Adipocyte (in vitro differentiated cells): ENCODE data around the gene APBA2.

ENCODE experiments used
- DNase-seq: peaks from one replicate; pipeline ENCODE4 v3.0.0-alpha.2; 2015; ENCODE audit warnings: low read depth
- H3K27me3 ChIP-seq: replicated peaks from 2 replicates; pipeline ENCODE4 v1.7.0; 2013; ENCODE audit warnings: mild to moderate bottlenecking, low read length, moderate library complexity; ENCODE audit not compliant: control insufficient read depth, insufficient read depth
- H3K36me3 ChIP-seq: 2 replicates; pipeline ENCODE4 v1.7.0; 2013; ENCODE audit warnings: low read length, mild to moderate bottlenecking, moderate library complexity; ENCODE audit not compliant: control insufficient read depth, insufficient read depth, severe bottlenecking
- H3K4me1 ChIP-seq: 2 replicates; pipeline ENCODE4 v1.7.0; 2013; ENCODE audit warnings: mild to moderate bottlenecking, low read length, moderate library complexity; ENCODE audit not compliant: control insufficient read depth, insufficient read depth
- H3K4me3 ChIP-seq: 2 replicates; pipeline ENCODE4 v1.7.0; 2013; ENCODE audit warnings: mild to moderate bottlenecking, low read length, moderate library complexity
- H3K9ac ChIP-seq: 2 replicates; pipeline ENCODE4 v1.7.0; 2013; ENCODE audit warnings: mild to moderate bottlenecking, low read length, moderate library complexity
- H3K9me3 ChIP-seq: 2 replicates; pipeline ENCODE4 v1.7.0; 2013; ENCODE audit warnings: mild to moderate bottlenecking, low read length, moderate library complexity; ENCODE audit not compliant: control insufficient read depth

Gene APBA2

DNA sequence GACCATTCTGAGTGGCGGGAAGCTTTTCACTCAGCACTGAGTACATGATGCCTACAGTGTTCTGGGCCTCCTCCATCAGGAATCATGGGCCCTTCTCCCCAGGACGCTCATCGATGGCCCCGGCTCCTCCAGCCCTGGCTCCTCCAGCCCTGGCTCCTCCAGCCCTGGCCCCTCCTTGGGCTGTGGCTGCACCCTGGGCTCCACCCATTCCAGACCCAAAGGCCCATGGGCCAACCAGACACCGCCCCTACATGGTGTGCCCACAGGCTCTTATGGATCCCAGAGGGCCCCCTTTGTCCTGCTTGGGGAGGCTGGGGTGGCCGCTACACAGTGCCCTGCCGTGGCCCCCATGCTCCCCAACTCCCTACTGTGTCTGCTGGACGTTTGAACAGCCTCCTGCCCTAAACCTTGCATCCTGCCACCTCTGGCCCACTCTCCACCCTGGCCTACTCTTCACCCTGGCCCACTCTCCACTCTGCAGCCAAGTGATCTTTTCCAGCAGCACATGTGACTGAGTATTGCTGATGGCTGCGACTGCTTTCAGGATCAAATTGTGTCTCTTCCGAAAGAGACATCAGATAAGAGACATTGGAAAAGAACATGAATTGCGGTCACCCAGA is 57.9 kb downstream of the APBA2 start:
- Histone ChIP-seq H3K4me3 (no peak overlapping the region), H3K4me1 (no peaks in the 10 kb centered on the region), H3K9me3 (no peaks in the 10 kb centered on the region), H3K27me3 (no peaks in the 10 kb centered on the region), H3K9ac (no peak overlapping the region), H3K36me3 (no peaks in the 10 kb centered on the region)
- DNase-seq: no peak

DNA sequence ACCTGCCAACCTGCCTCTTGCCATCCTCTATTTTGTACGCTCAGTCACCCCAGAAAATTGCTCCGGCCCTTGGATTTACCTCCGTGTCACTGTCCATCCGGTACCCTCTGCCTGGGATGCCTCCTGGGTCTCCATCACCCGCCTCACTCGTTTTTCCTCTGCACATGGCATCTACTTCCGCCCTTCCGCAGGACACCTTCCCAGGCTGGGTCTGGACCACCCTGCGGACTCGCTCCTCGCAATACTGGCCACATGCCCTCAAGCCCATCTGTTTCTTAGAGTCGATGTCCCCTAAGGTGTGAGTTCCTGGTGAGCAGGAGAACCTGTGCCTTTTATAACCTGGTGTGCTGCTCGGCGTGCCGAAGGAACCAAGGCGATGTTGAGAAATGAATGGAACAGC is 58.5 kb downstream of the APBA2 start:
- Histone ChIP-seq H3K9me3 (no peaks in the 10 kb centered on the region), H3K27me3 (no peaks in the 10 kb centered on the region), H3K4me3 (no peak overlapping the region), H3K4me1 (no peaks in the 10 kb centered on the region), H3K9ac (no peak overlapping the region), H3K36me3 (no peaks in the 10 kb centered on the region)
- DNase-seq: no peak

DNA sequence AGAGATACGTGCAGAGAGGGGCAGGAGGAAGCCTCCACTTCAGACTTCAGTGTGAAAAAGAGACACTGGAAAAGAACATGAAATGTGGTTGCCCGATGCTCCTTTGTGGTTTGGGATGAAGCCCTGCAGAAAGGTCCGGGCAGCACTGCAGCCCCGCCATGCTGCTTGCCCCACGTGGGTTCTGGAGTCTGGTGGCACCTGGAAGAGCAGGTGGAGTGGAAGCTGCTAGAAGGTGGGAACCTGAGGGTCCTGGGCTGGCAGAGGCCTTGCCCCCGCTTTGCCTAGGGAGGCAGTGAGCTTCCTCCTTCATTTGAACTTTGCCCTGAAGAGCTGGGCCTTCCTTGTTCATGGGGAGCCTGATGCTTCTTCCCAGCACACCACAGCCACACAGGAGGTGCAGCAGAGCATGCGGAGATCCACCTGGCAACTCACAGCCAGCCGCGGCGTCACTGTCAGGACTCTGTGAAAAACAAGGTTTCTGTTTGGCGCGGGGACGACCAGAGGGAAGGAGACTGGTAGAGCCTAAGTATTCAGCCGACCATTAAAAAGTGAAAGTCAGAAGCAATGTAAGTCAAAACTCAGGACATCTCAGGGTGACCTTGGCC is 59.0 kb downstream of the APBA2 start:
- no peak for DNase-seq
- H3K4me1 ChIP-seq: no peaks in the 10 kb centered on the region
- H3K4me3 ChIP-seq: no peak overlapping the region
- H3K9ac ChIP-seq: no peak overlapping the region
- no peaks in the 10 kb centered on the region for H3K9me3 ChIP-seq
- no peaks in the 10 kb centered on the region for H3K36me3 ChIP-seq
- peaks cover 2% of the 10 kb centered on the region for H3K27me3 ChIP-seq

DNA sequence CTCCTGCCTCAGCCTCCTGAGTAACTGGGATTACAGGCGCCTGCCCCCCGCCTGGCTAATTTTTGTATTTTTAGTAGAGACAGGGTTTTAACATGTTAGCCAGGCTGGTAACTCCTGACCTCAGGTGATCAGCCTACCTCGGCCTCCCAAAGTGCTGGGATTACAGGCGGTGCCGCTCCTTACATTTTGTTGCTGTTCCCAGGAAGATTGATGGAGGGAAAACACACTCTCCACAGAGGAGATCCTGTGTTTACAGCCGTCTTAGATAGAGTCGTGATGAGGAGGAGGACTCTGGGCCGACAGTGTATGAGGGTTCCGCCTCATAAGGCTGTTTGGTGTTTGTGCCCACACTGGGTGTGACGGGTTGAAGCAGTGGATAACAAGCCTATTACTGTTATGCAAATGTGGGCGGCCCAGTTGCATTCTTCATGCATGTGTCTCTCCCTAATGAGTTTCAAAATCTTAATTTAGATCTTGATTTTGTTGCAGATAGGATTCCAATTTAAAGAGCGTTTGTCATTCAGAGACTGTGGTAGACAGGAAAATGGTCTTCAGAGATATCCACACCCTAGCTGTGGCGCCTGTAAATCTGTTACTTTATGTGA is 60.0 kb downstream of the APBA2 start:
- DNase-seq: no peak
- peaks cover 3% of the 10 kb centered on the region for H3K27me3 ChIP-seq
- H3K4me1 ChIP-seq: no peaks in the 10 kb centered on the region
- H3K36me3 ChIP-seq: no peaks in the 10 kb centered on the region
- no peaks in the 10 kb centered on the region for H3K9me3 ChIP-seq
- no peak overlapping the region for H3K9ac ChIP-seq
- no peak overlapping the region for H3K4me3 ChIP-seq

DNA sequence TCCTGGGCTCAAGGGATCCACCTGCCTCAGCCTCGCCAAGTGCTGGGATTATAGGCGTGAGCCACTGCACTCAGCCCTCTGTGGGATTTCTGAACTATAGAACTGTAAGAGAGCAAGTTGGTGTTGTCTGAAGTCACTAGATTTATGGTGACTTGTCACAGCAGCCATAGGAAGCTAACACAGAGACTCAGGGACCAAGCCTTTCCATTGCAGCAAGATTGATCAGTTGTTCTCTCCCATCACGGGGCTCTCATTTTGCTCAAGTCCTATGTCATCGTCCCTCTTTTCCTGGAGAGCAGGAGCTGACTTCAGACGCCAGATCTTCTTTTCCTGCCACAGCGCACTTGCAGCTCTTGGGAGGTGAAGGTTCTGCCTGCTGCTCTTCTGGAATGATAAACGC is 61.0 kb downstream of the APBA2 start:
- H3K4me1 ChIP-seq: no peaks in the 10 kb centered on the region
- peaks cover 3% of the 10 kb centered on the region for H3K27me3 ChIP-seq
- DNase-seq: no peak
- no peaks in the 10 kb centered on the region for H3K9me3 ChIP-seq
- no peaks in the 10 kb centered on the region for H3K36me3 ChIP-seq
- no peak overlapping the region for H3K9ac ChIP-seq
- H3K4me3 ChIP-seq: no peak overlapping the region

DNA sequence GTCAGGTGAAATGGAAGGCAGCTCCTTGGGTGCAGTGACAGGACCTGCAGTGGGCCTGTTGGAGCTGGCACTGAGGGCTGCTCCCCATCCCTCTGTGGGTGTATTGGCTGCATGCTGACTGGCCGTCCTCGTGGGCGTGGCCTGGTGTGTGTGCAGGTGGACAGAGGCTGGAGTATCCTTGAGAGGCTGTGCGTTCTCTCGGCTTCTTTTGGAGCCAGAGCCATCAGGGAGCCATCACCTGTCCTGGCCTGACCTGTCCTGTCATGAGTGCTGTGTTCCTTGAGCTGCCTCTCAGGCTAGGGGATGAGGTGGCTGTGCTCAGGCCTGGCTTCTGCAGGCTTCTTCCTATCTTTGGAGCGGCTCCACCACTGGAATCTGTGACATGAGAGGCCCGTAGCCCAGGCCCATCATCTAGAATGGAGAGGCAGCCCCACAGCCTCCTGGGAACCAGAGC is 61.5 kb downstream of the APBA2 start:
- peaks cover 3% of the 10 kb centered on the region for H3K27me3 ChIP-seq
- H3K4me1 ChIP-seq: no peaks in the 10 kb centered on the region
- H3K9ac ChIP-seq: no peak overlapping the region
- DNase-seq: no peak
- H3K36me3 ChIP-seq: no peaks in the 10 kb centered on the region
- no peak overlapping the region for H3K4me3 ChIP-seq
- no peaks in the 10 kb centered on the region for H3K9me3 ChIP-seq

DNA sequence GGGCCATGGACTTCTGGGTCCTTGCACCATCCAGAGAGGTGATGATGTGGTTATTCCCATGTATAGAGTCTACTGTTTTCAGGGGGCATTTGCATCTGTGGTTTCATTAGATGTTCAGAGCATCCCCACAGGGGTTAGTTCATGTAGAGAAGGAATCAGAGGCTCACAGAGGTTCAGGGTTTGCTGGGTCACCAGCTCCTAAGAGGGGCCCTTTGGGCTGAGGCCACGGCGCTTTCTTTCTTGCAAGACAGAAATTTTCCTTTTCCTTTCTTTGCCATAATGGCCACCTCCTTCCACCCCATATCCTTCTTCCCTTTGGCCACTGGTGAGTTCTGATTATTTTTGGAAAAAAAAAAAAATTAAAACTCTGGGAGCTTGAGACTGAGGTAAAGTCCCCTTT is 62.3 kb downstream of the APBA2 start:
- H3K36me3 ChIP-seq: no peaks in the 10 kb centered on the region
- no peak overlapping the region for H3K4me3 ChIP-seq
- H3K9ac ChIP-seq: no peak overlapping the region
- H3K27me3 ChIP-seq: peaks cover 3% of the 10 kb centered on the region
- H3K4me1 ChIP-seq: no peaks in the 10 kb centered on the region
- H3K9me3 ChIP-seq: no peaks in the 10 kb centered on the region
- no peak for DNase-seq

DNA sequence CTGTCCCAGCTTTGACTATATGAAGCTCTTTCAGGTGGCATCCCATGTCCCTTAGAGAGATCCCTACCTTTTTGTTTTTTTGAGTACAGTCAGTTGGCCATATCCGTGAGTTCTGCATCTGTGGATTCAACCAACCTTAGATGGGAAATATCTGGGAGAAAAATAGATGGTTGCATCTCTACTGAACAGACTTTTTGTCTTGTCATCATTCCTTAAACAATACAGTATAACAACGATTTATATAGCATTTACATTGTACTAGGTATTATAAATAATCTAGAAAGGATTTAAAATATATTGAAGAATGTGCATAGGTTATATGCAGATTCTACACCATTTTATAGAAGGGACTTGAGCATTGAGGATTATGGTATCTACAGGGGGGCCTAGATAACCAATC is 65.1 kb downstream of the APBA2 start:
- Histone ChIP-seq H3K4me1 (no peaks in the 10 kb centered on the region), H3K9ac (no peak overlapping the region), H3K27me3 (peaks cover 8% of the 10 kb centered on the region), H3K36me3 (no peaks in the 10 kb centered on the region), H3K4me3 (no peak overlapping the region), H3K9me3 (no peaks in the 10 kb centered on the region)
- DNase-seq: no peak

DNA sequence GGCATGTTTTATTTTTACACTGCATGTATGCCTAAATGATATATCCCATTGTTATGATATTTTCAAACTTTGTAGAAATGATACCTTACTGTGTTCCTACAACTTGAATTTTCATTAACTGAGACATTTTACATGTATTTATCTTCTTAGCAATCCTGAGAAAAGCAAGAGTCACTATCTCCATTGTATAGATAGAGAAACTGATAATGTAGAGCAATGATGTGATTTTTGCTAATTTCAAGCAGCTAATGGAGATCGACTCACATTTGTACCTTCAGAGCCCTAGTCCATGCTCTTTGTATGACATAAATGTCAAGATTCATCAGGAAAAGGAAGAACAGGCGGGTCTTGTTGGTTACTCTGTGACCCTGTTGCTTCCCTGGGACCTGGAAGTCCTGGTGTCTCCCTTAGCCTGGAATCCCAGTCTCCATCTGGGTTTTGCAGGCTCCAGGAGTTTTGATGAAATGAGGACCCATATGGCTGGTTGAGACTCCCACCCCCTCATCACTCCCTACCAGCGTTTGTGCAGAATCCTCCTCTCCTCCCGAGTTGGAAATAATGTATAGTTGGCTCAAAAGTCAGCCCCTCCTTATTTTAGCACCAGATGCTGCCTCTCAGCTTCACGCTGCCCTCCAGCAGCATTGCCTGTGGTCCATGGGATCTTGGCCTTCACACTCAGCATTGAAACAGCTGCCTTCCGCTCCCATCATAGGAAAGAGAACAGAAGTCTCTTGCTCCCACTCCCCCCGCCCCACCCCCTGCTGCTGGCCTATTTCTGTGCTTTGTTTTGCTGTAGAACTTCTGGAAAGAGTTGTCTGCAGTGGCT is 67.1 kb downstream of the APBA2 start:
- H3K27me3 ChIP-seq: peaks cover 8% of the 10 kb centered on the region
- DNase-seq: no peak
- H3K4me1 ChIP-seq: no peaks in the 10 kb centered on the region
- H3K9me3 ChIP-seq: no peaks in the 10 kb centered on the region
- no peaks in the 10 kb centered on the region for H3K36me3 ChIP-seq
- no peak overlapping the region for H3K4me3 ChIP-seq
- H3K9ac ChIP-seq: no peak overlapping the region

DNA sequence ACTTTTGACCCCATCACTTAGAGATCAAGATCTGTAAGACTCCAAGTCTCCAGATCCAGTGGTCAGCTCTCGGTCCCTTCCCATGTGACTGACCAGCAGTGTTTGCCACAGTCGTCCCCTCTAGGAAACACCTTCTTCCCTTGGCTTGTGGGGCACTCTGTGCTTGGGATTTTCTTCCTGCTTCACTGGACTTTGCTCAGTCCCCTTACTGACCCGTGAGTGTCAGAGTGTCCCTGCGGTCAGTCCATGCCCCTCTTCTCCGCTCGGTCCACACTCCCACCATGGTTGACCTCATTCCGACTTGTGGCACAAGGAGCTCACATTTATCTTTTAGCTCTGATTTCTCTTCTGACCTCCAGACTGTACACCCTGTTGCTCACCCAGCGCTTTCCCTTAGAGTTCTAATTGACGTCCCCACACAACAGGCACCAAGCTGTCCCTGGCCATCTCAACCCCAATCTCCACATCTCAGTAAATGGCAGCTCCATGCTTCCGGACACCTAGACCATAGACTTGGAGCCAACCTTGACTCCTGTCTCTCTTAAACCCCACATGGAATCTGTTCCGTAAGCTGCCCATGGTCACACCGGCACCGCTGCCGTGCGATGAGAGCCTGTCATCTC is 67.9 kb downstream of the APBA2 start:
- Histone ChIP-seq H3K27me3 (peaks cover 8% of the 10 kb centered on the region), H3K9ac (no peak overlapping the region), H3K4me1 (no peaks in the 10 kb centered on the region), H3K4me3 (no peak overlapping the region), H3K9me3 (no peaks in the 10 kb centered on the region), H3K36me3 (no peaks in the 10 kb centered on the region)
- DNase-seq: no peak
